Brain pericyte (primary cell): Measurements from ENCODE around the gene ANO10.
"Not testable (repeated sequence)": the region's sequence is repeated elsewhere in the genome, so short reads cannot be mapped to it uniquely, and the experiment has no call there.

Experiments used
- DNase-seq: peaks from one replicate; pipeline ENCODE4 v3.0.0-alpha.2; 2012; ENCODE audit warnings: low read depth, low spot score

The ANO10 gene

GRCh38 chr3:43582866-43583265 is 38.9 kb downstream of the ANO10 start:
- no peak for DNase-seq

- no peak for DNase-seq
Observed at GRCh38 chr3:43581343-43581742, 40.5 kb downstream of the ANO10 start.

DNA sequence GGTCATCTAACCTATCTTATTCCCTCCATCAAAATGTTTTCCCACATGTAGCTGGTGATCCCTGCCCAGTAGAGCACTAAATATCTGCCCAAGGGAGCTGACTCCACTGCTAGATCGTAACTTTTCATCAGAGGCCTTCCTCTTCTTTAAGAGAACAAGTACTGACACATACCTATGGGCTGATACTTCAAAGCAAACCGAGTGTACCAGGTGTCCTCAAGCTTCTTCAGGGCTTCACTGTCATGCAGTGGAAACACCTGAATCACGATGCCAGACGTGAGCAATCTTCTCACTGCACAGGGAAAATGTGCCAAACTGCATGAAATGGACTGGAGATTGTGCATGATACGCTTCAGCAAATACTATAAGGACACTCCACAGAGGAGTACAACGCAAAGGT is 41.6 kb downstream of the ANO10 start:
- no peak for DNase-seq

DNA sequence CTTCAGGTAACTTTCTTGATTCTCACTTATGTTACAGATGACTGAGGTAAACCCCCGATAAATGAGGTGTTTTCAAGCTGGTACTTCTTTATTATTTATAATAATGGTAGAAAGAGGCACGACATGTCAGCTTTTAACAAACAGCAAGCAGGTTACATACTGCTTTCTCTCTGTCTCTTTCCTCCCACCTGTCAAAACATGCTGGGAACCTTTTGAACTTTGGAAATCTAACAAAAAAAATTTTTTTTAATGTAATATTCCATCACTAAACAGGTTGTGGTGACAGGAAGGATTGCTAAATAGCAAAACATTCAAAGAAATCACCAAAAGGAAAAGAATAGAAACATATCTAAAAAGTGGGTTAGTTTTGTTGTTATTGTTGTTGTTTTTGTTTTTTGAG is 48.2 kb downstream of the ANO10 start:
- DNase-seq, result no peak

DNA sequence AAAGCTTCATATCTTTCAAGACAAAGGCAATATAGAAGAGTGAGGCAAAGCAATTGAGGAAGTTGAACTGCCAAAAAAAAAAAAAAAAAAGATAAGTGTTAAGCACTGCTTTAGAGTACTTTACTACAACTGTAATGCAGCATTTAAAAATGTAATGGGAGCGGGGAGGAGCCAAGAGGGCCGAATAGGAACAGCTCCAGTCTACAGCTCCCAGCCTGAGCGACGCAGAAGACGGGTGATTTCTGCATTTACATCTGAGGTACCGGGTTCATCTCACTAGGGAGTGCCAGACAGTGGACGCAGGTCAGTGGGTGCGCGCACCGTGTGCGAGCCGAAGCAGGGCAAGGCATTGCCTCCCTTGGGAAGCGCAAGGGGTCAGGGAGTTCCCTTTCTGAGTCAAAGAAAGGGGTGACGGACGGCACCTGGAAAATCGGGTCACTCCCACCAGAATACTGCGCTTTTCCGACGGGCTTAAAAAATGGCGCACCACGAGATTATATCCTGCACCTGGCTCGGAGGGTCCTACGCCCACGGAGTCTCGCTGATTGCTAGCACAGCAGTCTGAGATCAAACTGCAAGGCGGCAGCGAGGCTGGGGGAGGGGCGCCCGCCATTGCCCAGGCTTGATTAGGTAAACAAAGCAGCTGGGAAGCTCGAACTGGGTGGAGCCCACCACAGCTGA is 56.0 kb downstream of the ANO10 start:
- DNase-seq, result not testable (repeated sequence)

GRCh38 chr3:43559961-43560360 is 61.9 kb downstream of the ANO10 start:
- no peak for DNase-seq

- no peak for DNase-seq
Observed at GRCh38 chr3:43558171-43558570, 63.6 kb downstream of the ANO10 start.

- DNase-seq, result no peak
Observed at GRCh38 chr3:43549626-43550290, 72.1 kb downstream of the ANO10 start.

DNA sequence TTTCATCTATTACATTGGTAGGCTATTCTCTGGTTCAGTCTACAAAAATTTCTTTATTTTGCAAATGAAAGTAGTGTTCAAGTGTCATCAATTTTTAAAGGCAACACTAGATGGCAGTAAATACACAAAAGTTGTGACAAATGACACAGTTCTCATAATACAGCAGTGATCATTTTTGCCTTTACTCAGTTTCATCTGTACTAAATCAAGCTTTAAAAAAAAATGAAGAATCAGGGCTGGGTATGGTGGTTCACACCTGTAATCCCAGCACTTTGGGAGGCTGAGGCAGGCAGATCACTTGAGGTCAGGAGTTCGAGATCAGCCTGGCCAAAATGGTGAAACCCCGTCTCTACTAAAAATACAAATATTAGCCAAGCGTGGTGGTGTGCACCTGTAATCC is 77.5 kb downstream of the ANO10 start:
- DNase-seq, result peak; percentile 11

GRCh38 chr3:43542328-43543043 is 79.3 kb downstream of the ANO10 start:
- DNase-seq, result no peak

GRCh38 chr3:43540624-43541023 is 81.2 kb downstream of the ANO10 start:
- DNase-seq, result no peak

DNA sequence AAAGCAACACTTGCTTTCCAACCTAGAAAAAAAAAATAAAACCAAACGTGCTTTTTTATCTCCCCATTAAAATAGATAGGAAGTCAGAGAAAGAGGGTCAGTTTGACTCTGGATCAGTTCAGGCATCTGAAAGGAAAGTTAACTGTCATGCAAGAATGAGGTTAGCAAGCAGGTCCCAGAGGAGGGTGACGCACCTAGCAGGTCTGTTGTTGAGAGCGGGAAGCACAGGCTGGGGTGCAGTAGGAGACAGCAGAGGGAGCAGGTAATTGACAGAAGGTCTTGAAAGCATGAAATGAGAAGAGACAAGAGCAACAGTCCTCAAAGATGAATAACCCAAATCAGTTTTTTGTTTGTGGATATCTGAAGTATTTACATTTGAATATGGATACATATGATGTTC is 82.5 kb downstream of the ANO10 start:
- no peak for DNase-seq

GRCh38 chr3:43537225-43537624 is 84.6 kb downstream of the ANO10 start:
- no peak for DNase-seq

DNA sequence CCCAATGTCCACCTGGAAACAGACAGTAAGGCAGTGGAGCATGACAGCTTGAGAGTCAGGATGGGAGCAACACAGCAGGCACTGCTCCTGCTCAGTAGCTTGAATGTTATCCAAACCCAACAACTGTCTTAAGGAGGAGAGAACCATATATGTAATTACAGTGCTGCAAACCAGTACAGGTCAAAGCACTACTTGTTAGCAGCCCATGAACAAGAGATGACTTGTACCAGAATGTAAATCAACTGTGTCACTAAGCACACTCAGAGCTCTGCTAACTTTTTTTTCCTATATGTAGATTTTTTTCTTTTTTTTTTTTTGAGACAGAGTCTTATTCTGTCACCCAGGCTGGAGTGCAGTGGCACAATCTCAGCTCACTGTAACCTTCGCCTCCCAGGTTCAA is 87.1 kb downstream of the ANO10 start:
- no peak for DNase-seq

DNA sequence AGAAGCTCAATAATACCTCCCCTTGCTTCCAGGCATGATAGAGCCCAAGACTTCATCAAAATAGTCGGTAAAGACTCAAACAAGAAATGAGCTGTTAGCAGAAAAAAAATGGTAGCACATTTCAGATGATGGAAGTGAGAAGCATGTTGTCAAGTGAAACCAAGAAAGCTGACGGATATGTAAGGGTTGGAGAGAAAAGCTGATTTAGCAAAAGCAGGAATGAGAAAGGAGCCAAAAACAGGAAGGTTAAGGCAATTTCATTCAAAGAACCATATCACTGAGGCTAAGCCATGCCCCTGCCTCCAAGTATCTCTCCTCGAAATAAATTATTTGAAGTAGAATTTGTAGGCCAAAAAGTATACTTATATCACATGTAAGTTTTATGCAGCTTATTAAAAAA is 88.8 kb downstream of the ANO10 start:
- no peak for DNase-seq

DNA sequence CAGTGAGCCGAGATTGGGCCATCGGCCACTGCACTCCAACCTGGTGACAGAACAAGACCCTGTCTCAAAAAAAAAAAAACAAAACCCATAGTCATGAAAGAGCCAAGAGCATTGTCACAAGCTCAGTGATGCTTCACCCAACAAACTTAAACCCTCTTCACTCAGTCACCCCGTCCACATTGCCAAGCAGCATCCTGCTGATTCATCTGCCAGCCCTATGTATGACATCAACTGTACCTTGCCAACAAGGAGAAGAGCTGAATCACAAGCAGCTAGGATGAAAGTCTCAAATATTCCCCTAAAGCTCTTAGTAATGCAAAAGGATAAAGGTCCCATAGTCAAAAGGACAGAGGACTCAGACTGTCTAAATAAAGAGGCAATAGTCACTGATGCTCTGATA is 90.0 kb downstream of the ANO10 start:
- no peak for DNase-seq

- DNase-seq, result no peak
Observed at GRCh38 chr3:43528498-43529099, 93.2 kb downstream of the ANO10 start.

DNA sequence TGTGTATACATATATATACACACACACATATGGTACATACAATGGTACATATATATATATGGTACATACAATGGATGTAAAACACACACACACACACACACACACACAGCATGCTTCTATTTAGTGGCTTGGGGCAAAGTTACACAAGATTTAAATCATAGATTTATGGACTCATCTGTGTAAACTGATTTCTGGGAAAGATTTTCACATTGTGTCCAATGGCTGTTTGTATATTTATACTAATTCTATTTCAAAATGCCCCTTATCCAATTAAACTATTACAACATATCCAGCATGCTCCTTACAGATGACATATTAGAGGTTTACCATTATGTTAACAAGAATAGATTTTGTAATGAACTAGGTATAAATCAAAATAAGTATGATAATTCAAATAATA is 94.9 kb downstream of the ANO10 start:
- DNase-seq, result no peak

DNA sequence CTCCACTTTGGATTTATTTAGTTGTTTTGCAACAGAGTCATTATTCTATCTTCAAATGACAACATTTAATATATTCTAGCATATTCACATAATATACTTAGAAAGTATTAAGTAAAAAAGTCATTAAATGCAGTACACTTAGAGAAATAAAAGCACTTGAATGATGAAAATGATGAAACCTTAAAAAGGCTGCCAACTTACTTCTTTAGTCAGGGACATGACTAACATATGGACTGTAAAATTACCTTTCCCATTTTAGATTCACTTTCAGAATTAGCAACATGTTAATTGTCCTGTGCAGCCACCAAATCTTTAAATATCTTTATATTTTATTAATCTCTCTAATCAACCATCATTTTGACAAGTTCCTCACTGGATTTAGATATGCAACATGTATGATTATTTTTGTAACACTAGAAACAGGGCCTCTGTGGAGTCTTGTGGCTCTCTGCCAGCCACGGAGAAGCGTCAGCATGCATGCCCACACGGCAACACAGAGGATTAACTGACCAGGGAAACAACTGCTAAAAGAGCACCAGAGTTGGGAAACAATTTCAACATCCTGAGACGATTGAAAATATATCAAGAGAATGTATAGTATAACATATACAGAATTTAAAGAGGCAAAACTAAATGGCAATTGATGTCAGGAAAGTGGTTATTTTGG is 95.7 kb downstream of the ANO10 start:
- no peak for DNase-seq

DNA sequence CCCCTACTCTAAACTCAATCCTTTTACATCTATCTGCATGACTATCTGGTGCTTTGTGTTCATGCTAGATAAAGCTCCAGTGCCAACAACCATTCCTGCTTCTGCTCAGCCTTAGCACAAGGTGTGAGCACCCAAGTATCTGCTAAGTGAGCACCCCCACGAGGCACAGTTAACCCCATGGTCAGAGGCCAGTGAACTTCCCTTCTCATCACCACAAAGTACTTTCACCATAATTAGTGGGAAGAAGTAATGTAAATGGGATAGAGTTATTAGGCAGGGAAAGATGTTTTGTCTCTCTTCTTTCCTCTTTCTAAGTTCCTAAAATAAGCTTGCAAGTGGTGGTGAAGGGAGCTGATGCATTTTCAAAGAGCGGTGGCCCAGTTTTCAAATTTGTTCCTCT is 96.4 kb downstream of the ANO10 start:
- DNase-seq, result no peak

- DNase-seq, result no peak
Observed at GRCh38 chr3:43523454-43524053, 98.3 kb downstream of the ANO10 start.
